Activated T-cell treated with anti-CD3 and anti-CD28 coated beads for 24 hours (primary cell): ENCODE results near the gene RNF149.
"Not testable (repeated sequence)": the region's sequence is repeated elsewhere in the genome, so short reads cannot be mapped to it uniquely, and the experiment has no call there.

Experiments used
- DNase-seq: peaks from one replicate; pipeline ENCODE4 v3.0.0-alpha.2; 2020; ENCODE audit warnings: low read depth

RNF149 gene

DNA sequence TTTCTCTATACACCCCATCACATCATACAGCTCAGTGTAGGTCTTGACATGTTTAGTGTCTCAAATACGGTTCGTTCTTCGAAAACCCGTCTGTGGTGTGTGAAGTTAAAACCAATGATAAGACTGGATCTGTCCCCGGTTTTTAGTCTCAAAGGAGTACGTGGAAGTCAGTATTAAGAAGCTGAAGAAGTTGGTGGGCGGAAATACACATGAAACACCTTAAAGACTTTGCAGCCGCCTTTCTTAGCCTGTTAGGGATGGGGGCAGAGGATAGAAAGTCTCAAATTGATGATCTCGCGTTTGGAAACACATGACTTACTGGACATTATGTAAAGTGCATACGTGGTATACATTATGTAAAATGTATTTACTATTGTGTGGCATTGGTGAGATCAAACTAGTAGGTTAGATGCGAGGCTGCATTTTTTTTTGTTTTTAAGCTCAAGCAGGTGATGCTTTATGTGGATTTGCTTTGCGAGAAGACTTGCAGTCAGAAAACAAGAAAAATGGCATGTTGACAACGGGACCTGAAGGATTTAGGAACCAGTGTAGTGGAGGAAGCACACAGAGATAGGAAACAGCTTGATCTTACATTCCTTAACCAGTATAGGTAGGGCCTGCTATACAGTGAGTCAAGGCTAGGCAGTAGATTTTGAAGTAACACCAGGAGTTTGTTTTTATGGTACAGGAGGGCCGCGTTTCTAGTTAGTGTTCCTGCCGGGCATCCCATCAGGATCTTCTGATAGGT is 54.6 kb downstream of the RNF149 start:
- DNase-seq = no peak

DNA sequence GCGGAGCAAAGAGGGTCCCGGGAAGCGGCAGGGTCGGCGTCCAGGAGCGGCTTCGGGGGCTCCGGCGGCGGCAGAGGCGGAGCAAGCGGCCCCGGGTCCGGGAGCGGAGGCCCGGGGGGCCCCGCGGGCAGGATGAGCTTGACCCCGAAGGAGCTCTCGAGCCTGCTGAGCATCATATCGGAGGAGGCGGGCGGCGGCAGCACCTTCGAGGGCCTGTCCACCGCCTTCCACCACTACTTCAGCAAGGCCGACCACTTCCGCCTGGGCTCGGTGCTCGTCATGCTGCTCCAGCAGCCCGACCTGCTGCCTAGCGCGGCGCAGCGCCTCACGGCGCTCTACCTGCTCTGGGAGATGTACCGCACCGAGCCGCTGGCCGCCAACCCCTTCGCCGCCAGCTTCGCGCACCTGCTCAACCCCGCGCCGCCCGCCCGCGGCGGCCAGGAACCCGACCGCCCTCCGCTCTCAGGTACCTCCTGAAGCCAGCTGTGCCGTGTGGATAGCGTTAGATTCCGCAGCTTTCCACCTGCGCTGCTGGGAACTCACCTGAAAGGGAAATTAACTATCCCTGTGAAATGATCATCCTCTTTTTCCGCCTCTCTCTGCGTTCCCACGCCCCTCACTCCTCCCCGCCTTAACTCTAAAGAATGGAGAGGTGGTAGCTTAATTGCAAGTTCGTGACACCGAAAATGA is 55.3 kb downstream of the RNF149 start:
- peak; percentile 48 for DNase-seq

DNA sequence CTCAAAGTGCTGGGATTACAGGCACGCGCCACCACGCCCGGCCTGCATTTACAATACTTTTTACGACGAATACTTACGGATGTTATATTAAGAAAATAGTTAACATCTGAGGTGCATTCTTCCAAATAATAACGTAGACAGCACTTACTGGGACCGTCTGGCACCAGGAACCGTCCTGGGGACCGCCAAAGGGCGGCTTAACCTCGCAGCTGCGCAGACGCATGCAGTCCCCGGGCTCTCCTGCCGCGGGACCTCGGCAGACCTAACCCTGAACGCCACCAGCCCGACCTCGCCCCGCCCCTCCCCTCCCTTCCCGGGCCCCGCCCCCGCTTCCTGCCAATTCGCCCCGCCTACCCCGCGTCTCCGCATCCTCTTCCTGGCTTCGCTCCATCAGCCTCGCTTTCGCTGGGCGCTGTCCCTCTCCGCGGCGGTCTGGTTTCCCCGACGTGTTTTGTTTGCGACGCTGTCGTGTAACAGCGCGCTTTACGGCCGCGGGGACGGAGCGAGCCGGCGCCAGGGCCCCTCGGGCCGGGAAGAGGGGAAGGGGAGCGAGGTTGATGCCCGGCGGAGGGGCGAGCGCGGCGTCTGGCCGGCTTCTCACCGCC is 56.0 kb downstream of the RNF149 start, which contains the start of gene CNOT11:
TSS of gene CNOT11 (plus strand) at position 479 of the 605 bp plus-strand sequence. CDS start at position 558, 79 bp downstream.
- peak; percentile 98 for DNase-seq

DNA sequence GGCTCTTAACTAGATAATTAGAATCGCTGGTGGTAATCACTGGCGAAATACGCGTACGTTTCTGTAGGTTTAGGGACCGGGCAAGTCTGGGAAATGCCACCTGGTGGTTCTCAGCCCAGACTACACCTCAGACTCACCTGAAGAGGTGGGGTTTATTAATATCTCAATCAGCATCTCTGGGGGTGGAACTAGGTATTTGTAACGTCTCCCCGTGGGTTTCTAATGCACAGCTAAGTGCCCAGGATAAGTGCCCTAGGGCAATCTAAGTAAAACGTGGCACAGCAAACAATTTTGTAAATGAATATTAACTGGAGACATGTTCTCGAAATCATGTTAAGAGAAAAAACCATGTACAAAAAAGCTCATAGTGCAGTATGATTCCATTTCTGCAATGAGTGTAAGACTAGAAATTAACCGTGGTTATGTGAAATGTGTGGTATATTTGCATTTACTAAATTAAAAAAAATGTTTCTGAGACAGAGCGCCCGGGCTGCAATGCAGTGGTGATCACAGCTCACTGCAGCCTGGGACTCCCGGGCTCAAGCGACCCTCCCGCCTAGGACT is 56.6 kb downstream of the RNF149 start:
- no peak for DNase-seq

DNA sequence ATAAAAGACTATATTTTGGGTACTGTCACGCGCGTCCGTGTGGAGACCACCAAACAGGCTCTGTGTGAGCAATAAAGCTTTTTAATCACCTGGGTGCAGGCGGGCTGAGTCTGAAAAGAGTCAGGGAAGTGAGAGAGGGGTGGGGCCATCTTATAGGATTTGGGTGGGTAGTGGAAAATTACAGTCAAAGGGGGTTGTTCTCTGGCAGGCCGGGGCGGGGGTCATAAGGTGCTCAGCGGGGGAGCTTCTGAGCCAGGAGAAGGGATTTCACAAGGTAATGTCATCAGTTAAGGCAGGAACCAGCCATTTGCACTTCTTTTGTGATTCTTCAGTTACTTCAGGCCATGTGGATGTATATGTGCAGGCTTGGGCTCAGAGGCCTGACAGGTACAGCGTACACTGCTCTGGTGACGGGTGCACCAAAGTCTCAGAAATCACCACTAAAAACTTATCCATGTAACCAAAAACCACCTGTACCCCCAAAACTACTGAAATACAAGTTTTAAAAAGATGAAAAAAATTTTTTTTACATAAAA is 57.2 kb downstream of the RNF149 start:
- DNase-seq = not testable (repeated sequence)

DNA sequence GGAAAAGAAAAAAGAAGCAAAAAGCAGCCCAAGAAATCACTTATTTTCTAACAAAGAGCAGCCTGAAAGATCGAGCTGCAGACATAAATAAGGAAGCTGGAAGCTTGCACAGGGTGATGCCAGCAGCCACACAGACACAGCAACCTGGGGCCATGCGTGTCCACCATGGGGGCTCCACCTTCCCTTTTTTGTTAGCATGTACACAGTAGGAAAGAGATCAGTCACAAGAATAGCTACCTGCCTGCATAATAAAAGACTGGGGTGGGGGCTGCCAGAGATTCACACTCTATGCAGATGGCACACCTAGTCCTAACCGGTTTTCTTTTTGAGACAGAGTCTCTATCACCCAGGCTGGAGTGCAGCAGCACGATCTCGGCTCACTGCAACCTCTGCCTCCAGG is 58.7 kb downstream of the RNF149 start:
- DNase-seq = no peak

DNA sequence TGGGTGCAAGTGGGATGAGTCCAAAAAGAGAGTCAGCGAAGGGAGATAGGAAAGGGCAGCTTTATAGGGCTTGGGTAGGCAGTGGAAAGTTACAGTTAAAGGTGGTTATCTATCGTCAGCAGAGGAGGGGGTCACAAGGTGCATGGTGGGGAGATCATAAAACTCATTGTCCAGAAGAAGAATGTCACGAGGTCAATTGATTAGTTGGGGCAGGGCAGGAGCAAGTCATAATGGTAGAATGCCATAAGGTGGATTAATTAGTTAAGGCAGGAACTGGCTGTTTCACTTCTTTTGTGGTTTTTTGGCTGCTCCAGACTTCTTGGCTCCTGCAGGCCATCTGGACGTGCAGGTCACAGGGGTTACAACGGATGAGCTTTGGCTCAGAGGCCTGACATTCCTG is 59.7 kb downstream of the RNF149 start:
- not testable (repeated sequence) for DNase-seq

DNA sequence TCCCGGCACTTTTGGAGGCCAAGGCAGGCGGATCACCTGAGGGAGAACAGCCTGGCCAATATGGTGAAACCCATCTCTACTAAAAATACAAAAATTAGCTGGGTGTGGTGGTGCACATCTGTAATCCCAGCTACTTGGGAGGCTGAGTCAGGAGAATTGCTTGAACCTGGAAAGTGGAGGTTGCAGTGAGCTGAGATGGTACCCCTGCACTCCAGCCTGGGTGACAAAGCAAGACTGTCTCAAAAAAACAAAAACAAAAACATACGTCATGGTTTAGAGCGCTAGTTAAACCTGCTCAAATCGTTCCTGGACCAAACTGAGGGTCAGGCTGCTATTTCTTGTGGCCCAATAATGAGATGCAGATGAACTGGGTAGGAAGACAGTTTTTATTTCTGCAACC is 63.0 kb downstream of the RNF149 start:
- not testable (repeated sequence) for DNase-seq

DNA sequence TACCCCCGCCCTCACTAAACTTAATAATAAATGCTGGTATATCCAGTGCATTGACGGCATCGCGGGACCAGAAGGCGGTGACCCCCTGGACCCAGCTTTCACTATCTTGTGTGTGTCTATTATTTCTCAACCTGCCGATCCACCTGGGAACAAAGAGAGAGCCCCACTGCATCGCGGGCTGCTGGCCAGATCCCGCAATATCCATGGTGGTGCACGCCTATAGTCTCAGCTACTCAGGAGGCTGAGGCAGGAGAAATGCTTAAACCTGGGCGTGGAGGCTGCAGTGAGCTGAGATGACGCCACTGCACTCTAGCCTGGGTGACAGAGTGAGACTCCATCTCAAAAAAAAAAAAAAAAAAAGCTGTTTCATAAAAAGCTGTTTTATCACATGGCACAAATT is 63.6 kb downstream of the RNF149 start:
- DNase-seq = not testable (repeated sequence)

DNA sequence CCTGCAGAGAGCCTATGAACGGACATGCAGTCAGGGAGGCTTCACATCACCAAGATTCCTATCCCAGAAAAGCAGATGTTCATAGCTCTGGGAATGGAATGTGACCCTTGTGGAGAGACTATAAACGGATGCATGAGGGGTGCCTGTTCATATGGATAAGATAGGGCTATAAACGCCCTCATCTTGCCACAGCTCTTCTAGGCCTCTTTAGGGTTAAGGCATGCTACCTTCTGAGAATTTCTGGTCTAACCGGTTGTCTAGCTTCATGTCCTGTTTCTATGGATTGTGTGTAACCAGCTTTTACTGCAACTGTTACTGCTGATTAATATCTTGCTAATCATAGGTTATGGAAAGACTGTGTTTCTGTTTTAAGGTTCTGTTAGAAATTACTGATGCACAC is 64.1 kb downstream of the RNF149 start:
- not testable (repeated sequence) for DNase-seq

DNA sequence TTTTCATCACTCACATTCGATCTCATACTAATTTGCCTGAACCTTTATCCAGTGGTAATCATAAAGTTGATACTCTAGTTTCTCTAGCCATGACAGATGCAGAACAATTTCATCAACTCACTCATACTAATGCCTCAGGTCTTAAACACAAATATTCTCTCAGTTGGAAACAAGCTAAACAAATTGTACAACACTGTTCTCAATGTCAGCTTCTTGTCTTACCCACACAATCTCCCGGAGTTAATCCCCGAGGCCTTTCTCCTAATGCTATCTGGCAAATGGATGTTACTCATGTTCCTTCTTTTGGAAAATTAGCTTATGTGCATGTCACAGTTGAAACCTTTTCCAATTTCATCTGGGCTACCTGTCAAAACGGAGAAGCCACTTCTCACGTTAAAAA is 67.3 kb downstream of the RNF149 start:
- DNase-seq = no peak

DNA sequence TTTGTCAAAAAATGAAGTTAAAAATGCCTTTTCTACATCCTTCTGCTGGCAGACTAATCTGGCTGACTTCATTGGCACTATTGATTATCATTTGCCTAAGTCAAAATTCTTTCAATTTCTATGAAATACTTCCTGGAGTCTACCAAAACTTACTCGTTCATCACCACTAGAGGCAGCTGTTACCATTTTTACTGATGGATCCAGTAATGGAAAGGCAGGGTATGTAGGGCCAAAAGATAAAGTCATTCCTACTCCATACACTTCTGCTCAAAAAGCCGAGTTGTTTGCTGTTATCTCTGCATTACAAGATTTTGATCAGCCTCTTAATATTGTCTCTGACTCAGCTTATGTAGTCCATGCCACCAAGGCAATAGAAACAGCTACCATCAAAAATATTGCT is 67.8 kb downstream of the RNF149 start:
- not testable (repeated sequence) for DNase-seq

DNA sequence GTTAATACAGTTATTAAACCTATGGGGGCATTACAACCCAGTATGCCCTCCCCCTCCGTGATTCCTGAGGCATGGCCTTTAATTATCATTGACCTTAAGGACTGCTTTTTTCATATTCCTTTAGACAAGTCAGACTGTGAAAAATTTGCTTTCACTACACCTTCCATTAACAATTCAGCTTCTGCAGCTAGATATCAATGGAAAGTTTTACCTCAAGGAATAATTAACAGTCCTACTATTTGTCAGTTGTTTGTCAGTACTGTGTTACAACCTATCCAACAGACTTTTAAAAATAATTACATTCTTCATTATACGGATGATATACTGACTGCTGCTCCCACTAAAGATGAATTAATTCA is 68.8 kb downstream of the RNF149 start:
- DNase-seq = not testable (repeated sequence)

DNA sequence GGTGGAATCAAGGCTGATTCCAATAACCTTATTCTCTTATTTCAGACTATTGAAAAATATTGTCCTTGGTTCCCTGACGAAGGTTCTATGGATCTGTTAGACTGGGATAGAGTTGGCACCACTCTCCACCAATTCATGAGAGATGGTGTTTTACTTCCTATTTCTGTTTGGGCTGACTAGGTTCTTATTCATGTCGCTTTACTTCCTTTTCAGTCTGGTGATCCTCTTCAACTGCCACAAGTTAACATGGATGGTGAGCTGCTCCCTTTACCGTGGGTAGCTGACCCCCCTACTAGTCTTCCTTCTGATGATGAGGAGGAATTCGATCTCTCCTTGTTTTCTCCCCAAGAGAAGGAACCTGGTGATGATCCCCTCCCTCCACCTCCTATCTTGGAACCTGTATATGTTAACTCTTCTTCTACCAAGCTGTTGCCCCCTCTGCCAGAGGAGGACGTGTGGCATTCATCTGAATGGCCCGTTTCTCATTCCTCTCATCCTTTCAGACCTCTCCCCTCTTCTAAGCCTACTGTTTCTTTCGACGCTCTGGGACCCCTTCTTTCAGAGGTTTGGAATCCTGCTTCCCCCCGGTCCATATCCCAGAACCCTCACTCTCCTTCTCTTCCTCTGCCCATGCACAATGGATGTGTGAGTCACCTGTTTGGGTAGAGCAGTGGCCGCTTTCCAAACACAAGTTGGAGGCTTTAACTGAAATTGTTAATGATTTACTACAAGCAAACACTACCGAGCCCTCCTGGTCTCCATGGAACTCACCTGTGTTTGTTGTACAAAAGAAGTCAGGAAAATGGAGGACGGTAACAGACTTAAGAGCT is 69.4 kb downstream of the RNF149 start:
- no peak for DNase-seq

DNA sequence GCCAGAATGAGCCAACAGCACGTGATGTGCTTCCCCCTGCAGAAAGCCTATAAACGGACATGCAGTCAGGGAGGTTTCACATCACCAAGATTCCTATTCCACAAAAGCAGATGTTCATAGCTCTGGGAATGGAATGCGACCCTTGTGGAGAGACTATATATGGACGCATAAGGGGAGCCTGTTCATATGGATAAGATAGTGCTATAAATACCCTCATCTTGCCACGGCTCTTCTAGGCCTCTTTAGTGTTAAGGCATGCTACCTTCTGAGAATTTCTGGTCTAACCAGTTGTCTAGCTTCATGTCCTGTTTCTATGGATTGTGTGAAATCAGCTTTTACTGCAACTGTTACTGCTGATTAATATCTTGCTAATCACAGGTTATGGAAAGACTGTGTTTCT is 70.6 kb downstream of the RNF149 start:
- not testable (repeated sequence) for DNase-seq

DNA sequence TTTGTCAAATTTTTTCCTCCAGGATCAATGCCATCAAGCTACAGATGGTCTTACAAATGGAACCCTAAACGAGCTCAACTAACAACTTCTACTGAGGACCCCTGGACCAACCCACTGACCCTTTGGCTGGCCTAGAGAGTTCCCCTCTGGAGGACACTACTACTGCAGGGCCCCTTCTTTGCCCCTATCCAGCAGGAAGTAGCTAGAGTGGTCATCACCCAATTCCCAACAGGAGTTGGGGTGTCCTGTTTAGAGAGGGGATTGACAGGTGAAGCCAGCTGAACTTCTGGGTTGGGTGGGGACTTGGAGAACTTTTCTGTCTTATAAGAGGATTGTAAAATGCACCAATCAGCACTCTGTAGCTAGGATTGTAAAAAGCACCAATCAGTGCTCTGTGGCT is 72.5 kb downstream of the RNF149 start:
- not testable (repeated sequence) for DNase-seq

DNA sequence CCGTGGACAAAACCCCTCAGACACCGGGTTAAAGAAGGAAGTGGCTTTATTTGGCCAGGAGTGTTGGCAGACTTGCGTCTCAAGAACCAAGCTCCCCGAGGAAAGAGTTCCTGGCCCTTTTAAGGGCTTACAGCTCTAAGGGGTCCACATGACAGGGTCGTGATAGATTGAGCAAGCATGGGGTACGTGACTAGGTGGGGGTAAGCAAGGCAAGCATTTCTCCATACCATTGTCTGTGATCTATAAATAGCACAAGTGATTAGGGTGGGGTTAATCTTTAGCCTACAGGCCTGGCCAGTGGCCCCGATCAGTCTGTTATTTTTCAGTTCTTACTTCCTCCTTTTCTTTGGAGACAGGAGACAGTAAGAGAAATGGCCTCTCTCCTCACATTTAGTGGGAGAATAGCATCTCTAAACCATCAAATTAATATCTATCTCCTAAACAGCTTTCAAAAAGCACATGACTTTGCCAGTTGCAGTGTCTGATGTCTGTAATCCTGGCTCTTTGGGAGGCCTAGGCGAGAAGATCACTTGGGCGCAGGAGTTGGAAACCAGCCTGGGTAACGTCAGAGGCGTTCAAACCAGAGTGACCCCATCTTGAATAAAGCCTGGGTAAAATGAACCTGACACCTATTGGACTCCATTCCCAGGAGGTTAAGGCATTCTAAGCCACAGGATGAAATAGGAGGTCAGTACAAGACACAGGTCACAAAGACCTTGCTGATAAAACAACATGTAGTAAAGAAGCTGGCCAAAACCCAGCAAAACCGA is 74.1 kb downstream of the RNF149 start:
- DNase-seq = no peak

DNA sequence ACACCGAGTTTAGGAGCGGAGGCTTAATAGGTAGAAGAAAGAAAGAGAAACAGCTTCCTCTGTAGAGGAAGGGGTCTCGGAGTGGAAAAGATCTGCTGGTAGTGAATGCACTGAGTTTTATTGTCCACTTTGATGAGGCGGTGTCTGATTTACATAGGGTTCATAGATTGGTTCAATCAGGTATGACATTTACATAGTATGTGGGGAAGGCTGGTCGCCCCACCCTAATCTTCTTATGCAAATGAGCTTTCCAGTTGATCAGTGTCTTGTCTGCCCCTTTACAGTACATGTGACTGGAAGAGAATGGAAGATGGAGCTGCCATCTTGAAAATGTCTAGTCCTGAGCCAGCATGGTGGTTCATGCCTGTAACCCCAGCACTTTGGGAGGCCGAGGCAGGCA is 75.7 kb downstream of the RNF149 start:
- DNase-seq = no peak

DNA sequence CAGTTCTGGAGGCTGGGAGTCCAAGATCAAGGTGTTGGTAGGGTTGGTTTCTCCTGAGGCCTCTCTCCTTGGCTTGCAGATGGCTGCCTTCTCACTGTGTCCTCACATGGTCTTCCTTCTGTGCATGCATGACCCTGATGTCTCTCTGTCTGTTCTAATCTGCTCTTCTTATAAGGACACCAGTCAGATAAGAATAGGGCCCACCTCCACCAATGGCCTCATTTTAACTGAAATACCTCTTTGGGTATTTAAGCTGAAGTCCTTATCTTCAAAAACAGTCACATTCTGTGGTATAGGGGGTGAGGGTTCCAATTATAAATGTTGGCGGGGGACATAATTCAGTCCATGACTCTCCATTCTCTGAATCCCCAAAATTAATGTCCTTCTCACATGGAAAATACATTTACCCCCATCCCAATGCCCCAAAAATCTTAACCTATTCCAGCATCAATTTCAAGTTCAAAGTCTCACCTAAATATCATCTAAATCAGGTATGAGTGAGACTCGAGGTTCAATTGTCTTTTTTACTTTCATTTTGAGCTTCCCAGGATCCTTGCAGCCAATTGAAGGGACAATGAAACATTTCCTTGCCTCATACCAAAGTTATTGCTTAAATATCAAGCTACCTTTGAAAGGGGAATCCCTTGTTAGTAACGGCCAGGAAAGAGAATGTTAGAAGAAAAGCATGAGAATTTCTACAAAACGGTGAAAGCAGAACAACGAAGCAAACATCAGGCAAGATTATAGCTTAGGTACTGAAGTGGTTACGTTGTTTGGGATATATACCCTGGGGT is 76.4 kb downstream of the RNF149 start:
- DNase-seq = no peak

DNA sequence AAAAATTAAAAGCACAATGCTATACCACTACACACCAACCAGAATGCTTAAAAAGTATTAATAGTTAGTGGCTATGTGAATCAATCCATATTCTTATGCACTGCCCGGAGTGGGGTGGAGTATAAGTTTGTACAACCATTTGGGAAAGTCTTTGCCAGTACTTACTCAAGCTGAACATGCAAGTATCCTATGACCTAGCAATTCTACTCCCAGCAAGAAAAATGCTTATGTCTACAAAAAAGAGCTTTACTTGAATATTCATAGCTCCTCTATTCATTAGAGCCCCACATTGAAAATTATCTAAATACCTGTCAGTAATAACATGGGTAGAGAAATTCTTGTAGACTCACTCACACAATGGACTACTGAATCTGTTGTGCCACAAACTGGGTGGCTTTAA is 77.3 kb downstream of the RNF149 start:
- DNase-seq = no peak
